Skeletal muscle satellite cell (primary cell): ENCODE data around the gene PIK3R5.
"Not testable (repeated sequence)": the region's sequence is repeated elsewhere in the genome, so short reads cannot be mapped to it uniquely, and the experiment has no call there.

Experiments used
- H3K27me3 ChIP-seq: 2 replicates; pipeline ENCODE4 v1.7.0; 2013; ENCODE audit warnings: low read length; ENCODE audit not compliant: control insufficient read depth, insufficient read depth
- H3K36me3 ChIP-seq: 2 replicates; pipeline ENCODE4 v1.7.0; 2013; ENCODE audit warnings: mild to moderate bottlenecking, control low read depth, low read length; ENCODE audit not compliant: insufficient read depth
- H3K4me1 ChIP-seq: 2 replicates; pipeline ENCODE4 v1.7.0; 2013; ENCODE audit warnings: low read length; ENCODE audit not compliant: control insufficient read depth, insufficient read depth
- H3K4me2 ChIP-seq: 2 replicates; pipeline ENCODE4 v1.7.0; 2013; ENCODE audit warnings: mild to moderate bottlenecking, low read length
- H3K4me3 ChIP-seq: 2 replicates; pipeline ENCODE4 v1.7.0; 2013; ENCODE audit warnings: low read length
- H3K9ac ChIP-seq: 2 replicates; pipeline ENCODE4 v1.7.0; 2013; ENCODE audit warnings: mild to moderate bottlenecking, low read depth, low read length, moderate library complexity
- H3K9me3 ChIP-seq: replicated peaks from 2 replicates; pipeline ENCODE4 v1.7.0; 2013; ENCODE audit warnings: mild to moderate bottlenecking, control low read depth, low read length

Gene PIK3R5

GRCh38 chr17:8892338-8892690 is 73.2 kb downstream of the PIK3R5 start:
- Histone ChIP-seq H3K4me3 (no peak overlapping the region), H3K27me3 (no peaks in the 10 kb centered on the region), H3K36me3 (no peaks in the 10 kb centered on the region), H3K9ac (no peak overlapping the region), H3K4me2 (no peak overlapping the region), H3K9me3 (no peaks in the 10 kb centered on the region), H3K4me1 (no peaks in the 10 kb centered on the region)

GRCh38 chr17:8890671-8891070 is 74.8 kb downstream of the PIK3R5 start:
- H3K36me3 ChIP-seq: no peaks in the 10 kb centered on the region
- H3K4me1 ChIP-seq: no peaks in the 10 kb centered on the region

GRCh38 chr17:8889458-8890210 is 75.9 kb downstream of the PIK3R5 start:
- Histone ChIP-seq H3K27me3 (no peaks in the 10 kb centered on the region), H3K4me1 (no peaks in the 10 kb centered on the region), H3K4me3 (no peak overlapping the region), H3K36me3 (no peaks in the 10 kb centered on the region), H3K9me3 (no peaks in the 10 kb centered on the region), H3K9ac (no peak overlapping the region), H3K4me2 (no peak overlapping the region)

More at GRCh38 chr17:8890671-8891070, 74.8 kb downstream of the PIK3R5 start:
- Histone ChIP-seq H3K9me3 (no peaks in the 10 kb centered on the region), H3K4me2 (no peak overlapping the region), H3K9ac (no peak overlapping the region), H3K27me3 (no peaks in the 10 kb centered on the region), H3K4me3 (no peak overlapping the region)

GRCh38 chr17:8888704-8889302 is 76.7 kb downstream of the PIK3R5 start:
- Histone ChIP-seq H3K36me3 (no peaks in the 10 kb centered on the region), H3K4me1 (no peaks in the 10 kb centered on the region), H3K4me3 (no peak overlapping the region), H3K9ac (no peak overlapping the region), H3K27me3 (no peaks in the 10 kb centered on the region), H3K9me3 (no peaks in the 10 kb centered on the region), H3K4me2 (no peak overlapping the region)

- Histone ChIP-seq H3K36me3 (no peaks in the 10 kb centered on the region), H3K27me3 (no peaks in the 10 kb centered on the region), H3K9ac (no peak overlapping the region), H3K4me2 (no peak overlapping the region), H3K4me1 (no peaks in the 10 kb centered on the region), H3K4me3 (no peak overlapping the region), H3K9me3 (no peaks in the 10 kb centered on the region)
Observed at GRCh38 chr17:8887834-8888703, 77.4 kb downstream of the PIK3R5 start.

- Histone ChIP-seq H3K4me3 (no peak overlapping the region), H3K4me2 (no peak overlapping the region), H3K4me1 (no peaks in the 10 kb centered on the region), H3K27me3 (no peaks in the 10 kb centered on the region), H3K9ac (no peak overlapping the region), H3K36me3 (no peaks in the 10 kb centered on the region), H3K9me3 (no peaks in the 10 kb centered on the region)
Observed at GRCh38 chr17:8887301-8887700, 78.2 kb downstream of the PIK3R5 start.

- no peaks in the 10 kb centered on the region for H3K36me3 ChIP-seq
Observed at GRCh38 chr17:8885967-8886684, 79.4 kb downstream of the PIK3R5 start.

GRCh38 chr17:8885163-8885966 is 80.1 kb downstream of the PIK3R5 start:
- H3K9me3 ChIP-seq, H3K27me3 ChIP-seq, H3K9ac ChIP-seq, H3K36me3 ChIP-seq, H3K4me3 ChIP-seq, H3K4me1 ChIP-seq, H3K4me2 ChIP-seq: not testable (repeated sequence)

More at GRCh38 chr17:8885967-8886684, 79.4 kb downstream of the PIK3R5 start:
- Histone ChIP-seq H3K4me3 (no peak overlapping the region), H3K4me1 (no peaks in the 10 kb centered on the region), H3K27me3 (no peaks in the 10 kb centered on the region), H3K4me2 (no peak overlapping the region), H3K9me3 (no peaks in the 10 kb centered on the region), H3K9ac (no peak overlapping the region)

GRCh38 chr17:8884336-8884990 is 81.0 kb downstream of the PIK3R5 start:
- no peak overlapping the region for H3K4me3 ChIP-seq
- no peak overlapping the region for H3K4me2 ChIP-seq
- H3K9ac ChIP-seq: no peak overlapping the region
- peaks cover 2% of the 10 kb centered on the region for H3K27me3 ChIP-seq
- H3K4me1 ChIP-seq: no peaks in the 10 kb centered on the region
- no peaks in the 10 kb centered on the region for H3K9me3 ChIP-seq
- H3K36me3 ChIP-seq: no peaks in the 10 kb centered on the region

- no peaks in the 10 kb centered on the region for H3K36me3 ChIP-seq
- H3K4me3 ChIP-seq: no peak overlapping the region
- H3K9ac ChIP-seq: no peak overlapping the region
- H3K9me3 ChIP-seq: no peaks in the 10 kb centered on the region
- peaks cover 6% of the 10 kb centered on the region for H3K27me3 ChIP-seq
- H3K4me2 ChIP-seq: no peak overlapping the region
- no peaks in the 10 kb centered on the region for H3K4me1 ChIP-seq
Observed at GRCh38 chr17:8883353-8883752, 82.2 kb downstream of the PIK3R5 start.
